GM18505 (cell line): Measurements from ENCODE around the gene G6PC3.
"Not testable (repeated sequence)": the region's sequence is repeated elsewhere in the genome, so short reads cannot be mapped to it uniquely, and the experiment has no call there.

Experiments used
- ATAC-seq: cut with Tn5 transposase; IDR thresholded peaks from one replicate; pipeline ENCODE4 v1.9.1; 2021; ENCODE audit not compliant: unreplicated experiment
- POLR2A ChIP-seq: IDR thresholded peaks from 4 replicates; pipeline ENCODE4 v1.6.1; 2011; ENCODE audit warnings: borderline replicate concordance; ENCODE audit not compliant: insufficient read depth, insufficient read length; ENCODE audit errors: extremely low read depth

The G6PC3 gene

DNA sequence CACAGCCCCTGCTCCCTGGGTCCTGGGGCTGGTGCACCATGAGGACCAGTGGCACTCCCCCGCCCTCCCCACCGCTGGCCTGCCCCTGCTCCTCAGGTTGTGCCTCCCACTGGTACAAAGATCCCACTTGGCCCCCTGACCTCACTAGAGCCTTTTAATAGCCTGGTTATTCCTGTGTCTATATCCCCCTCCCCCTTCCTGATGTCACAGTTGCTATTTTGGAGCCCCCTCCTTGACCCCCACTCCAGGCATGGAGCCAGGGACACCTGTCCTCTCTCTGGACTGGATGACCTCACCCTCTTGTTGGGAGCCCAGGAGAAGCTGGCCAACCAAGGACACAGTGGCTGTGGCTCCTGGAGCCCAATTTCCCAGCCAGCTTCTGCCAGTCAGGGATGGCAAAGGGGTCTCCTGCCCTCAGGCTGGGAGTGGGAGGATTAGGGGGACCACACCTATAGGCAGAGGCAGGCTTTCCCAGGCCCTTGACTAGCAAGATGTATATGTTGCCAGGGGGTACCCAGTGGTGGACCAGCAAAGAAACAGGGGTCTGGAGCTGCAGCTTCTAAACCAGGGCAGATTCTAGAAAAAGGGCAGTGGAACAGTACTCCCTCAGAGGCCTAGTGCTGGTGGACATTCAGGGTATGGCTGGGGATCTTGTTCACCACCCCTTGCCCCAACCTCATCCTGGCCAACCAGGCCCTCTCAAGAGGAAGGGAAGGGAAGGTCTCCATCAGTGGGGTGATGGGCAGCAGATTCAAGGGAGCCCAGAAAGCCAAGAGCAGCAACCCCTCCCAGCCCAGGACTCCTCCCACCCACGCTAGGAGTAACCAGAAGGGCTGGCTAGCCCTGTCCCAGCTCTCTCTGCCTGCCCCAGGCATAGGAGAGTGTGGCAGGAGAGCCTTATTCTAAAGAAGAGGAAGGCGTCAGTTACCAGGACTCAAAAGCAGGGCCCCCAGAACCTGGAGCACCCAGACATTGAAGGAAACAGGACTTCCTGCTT, 42.0 kb downstream of the G6PC3 start:
- ATAC-seq, result no peak
- TF ChIP-seq POLR2A, result no peak

DNA sequence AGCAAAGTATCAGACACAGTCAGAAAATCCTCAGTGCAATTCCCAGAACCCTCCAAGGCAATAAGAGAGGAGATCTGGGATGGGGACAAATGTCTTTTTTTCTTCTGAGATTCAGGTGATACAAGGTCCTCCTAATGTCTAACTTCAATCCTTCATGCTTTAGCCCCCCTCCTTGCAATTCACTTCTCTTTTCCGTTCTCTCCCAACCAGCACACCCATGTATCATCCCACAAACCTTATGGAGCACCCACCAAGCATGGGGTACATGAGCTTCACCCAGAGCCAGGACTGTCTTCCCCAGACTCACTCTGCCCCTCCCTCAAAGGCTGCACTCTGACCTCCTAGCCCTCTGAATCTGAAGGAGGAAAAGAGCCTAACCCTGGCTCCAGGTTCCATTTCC, 42.8 kb downstream of the G6PC3 start:
- no peak for ATAC-seq
- TF ChIP-seq POLR2A, result no peak

GRCh38 chr17:44113868-44114840, 43.6 kb downstream of the G6PC3 start:
- no peak for ATAC-seq
- TF ChIP-seq POLR2A, result no peak

GRCh38 chr17:44115585-44116415, 45.3 kb downstream of the G6PC3 start:
- no peak for TF ChIP-seq POLR2A

DNA sequence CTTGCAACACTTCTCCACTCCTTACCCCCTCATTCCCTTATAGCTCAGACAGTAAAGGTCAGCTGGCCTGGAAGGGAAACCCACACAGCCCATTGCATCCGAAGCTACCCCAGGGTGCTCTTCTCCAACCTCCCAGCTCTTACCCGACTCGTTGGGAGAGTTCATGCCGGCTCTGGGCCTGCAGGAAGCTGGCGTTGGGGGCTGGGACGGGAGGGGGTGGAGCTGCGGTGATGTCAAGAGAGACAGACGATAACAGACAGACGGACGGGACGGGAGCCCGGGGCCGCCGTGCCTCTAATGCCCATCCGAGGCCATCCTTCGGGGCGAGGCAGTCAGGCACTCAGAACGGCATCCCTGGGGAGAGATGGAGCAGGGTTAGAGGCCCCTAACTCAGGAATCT, 46.8 kb downstream of the G6PC3 start:
- no peak for TF ChIP-seq POLR2A
- ATAC-seq, result no peak

More at GRCh38 chr17:44115585-44116415, 45.3 kb downstream of the G6PC3 start:
- no peak for ATAC-seq

GRCh38 chr17:44118427-44119050, 48.0 kb downstream of the G6PC3 start:
- TF ChIP-seq POLR2A, result no peak
- no peak for ATAC-seq

DNA sequence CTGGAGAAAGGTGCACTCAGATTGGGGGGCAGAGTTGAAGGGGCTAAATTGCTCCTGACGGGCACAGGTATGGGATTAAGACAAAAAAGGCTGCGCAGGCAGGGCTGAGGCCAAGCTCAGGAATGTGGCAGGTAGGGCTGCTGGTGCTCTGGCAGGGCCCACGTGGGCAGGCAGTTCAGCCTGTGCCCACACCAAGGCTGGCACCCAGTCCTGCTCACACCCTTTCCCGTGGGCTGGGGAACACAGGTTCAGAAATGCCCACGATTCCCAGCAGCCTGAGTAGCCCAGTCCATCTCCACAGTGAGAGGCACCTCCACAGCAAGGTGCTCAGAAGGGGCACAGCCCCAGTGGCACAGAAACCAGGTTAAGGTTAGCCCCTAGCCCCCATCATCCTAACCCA, 48.5 kb downstream of the G6PC3 start:
- no peak for ATAC-seq
- TF ChIP-seq POLR2A, result no peak

DNA sequence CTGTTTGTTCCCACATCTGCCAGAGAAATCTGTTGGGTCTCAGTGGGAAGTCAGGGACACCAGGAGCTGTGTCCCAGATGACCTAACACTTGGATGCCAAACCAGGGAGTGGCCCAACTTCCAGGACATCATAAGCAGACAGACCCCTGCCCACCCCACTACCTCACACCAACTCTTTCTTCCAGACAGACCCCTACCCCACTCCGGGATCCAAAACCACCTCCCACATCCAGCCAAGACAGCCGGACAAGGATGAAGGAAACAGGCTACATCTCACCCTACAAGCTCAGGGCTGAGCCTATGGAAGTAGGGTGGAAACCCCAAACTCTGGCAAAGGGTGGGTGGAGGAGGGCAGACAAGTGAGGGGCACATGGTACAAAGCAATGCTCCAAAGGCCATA, 49.3 kb downstream of the G6PC3 start:
- TF ChIP-seq POLR2A, result no peak
- no peak for ATAC-seq

- not testable (repeated sequence) for ATAC-seq
These were observed 49.7 kb downstream of the G6PC3 start for GRCh38 chr17:44120281-44120680.

- no peak for TF ChIP-seq POLR2A
- no peak for ATAC-seq
These were observed 50.5 kb downstream of the G6PC3 start for GRCh38 chr17:44120851-44121605.

- TF ChIP-seq POLR2A, result no peak
These were observed 51.7 kb downstream of the G6PC3 start for GRCh38 chr17:44121997-44122815.

GRCh38 chr17:44122816-44123355, 52.4 kb downstream of the G6PC3 start:
- no peak for TF ChIP-seq POLR2A
- peak; percentile 18 for ATAC-seq

More at GRCh38 chr17:44121997-44122815, 51.7 kb downstream of the G6PC3 start:
- ATAC-seq, result no peak
